Adrenal gland (tissue), 12 donors: ENCODE measurements around the gene ZC3H7A. TPM values are rescaled to one million over a fixed set of nuclear protein-coding genes. Genes with fewer than 3 reads are reported as not detected.

ENCODE experiments used
- DNase-seq, 7 donors: peaks; one replicate each; pipeline ENCODE4 v3.0.0-alpha.2; 2019 to 2020
- H3K27ac ChIP-seq, 5 donors: fragments of 200-600 bp; sonication (generic) in 4 of 5; 1 replicate in 3 of 5; 2 replicates in 2 of 5; pipeline versions ENCODE4 v1.5.1 to v1.8.0; 2016 to 2020; ENCODE audit warnings: mild to moderate bottlenecking in 1 of 5
- H3K27me3 ChIP-seq: fragments of 200-600 bp; 2 replicates; pipeline ENCODE4 v1.8.0; 2021
- H3K36me3 ChIP-seq, 2 donors: fragments of 200-600 bp; replicated peaks in 1 of 2; 1 replicate in 1 of 2; 2 replicates in 1 of 2; pipeline versions ENCODE4 v1.5.1 to v1.8.0; 2018 to 2022
- H3K4me1 ChIP-seq, 2 donors: fragments of 200-600 bp; replicated peaks in 1 of 2; 1 replicate in 1 of 2; 2 replicates in 1 of 2; pipeline versions ENCODE4 v1.5.1 to v1.8.0; 2018 to 2021
- H3K4me3 ChIP-seq, 4 donors: fragments of 200-600 bp; sonication (generic) in 3 of 4; one replicate each; pipeline ENCODE4 v1.5.1; 2016 to 2018
- H3K9me3 ChIP-seq, 3 donors: fragments of 200-600 bp; sonication (generic) in 1 of 3; replicated peaks in 1 of 3; 1 replicate in 2 of 3; 2 replicates in 1 of 3; pipeline versions ENCODE4 v1.5.1 to v1.8.0; 2016 to 2021
- CTCF ChIP-seq, 6 experiments: fragments of 450-650 bp in 4 of 6; fragments of 200-600 bp in 2 of 6; sonication (generic) in 1 of 6; IDR thresholded peaks; 1 replicate in 5 of 6; 2 replicates in 1 of 6; pipeline versions ENCODE4 v1.5.1 to v1.8.0; 2016 to 2021; ENCODE audit warnings: antibody characterized with exemption in 6 of 6, mild to moderate bottlenecking in 2 of 6, moderate library complexity in 1 of 6
- POLR2A ChIP-seq, 2 donors: fragments of 450-650 bp; IDR thresholded peaks; one replicate each; pipeline ENCODE4 v1.6.1; 2017; ENCODE audit warnings: antibody characterized with exemption in 2 of 2, mild to moderate bottlenecking in 2 of 2, moderate library complexity in 1 of 2
- WGBS, 4 donors: extraction: QIAGEN DNeasy Blood & Tissue Kit in 2 of 4; methylation state at CpG; one replicate each; pipeline versions ENCODE4 v1.1.5 to v1.1.7; 2013 to 2017; 5-methylcytosine and 5-hydroxymethylcytosine counted together
- intact Hi-C, 2 donors: fragments of 100-400 bp; cut with DNase I; formaldehyde crosslinking; loops; one replicate each; pipeline versions ENCODE4 v1.14.1 to v1.15.0; 2022 to 2023
- polyA plus RNA-seq, 3 donors: library from polyadenylated mRNA; stranded (reverse); fragments of 200-250 nt in 2 of 3; fragments of 350-450 nt in 1 of 3; fragmentation: Illumina TruSeq in 1 of 3; extraction: RNeasy Lipid Tissue Mini Kit (QIAGEN cat#74804) in 1 of 3; gene quantifications; one replicate each; pipeline ENCODE4 v1.2.3, GENCODE V29; 2013 to 2014
- total RNA-seq, 9 donors: library from RNA; depleted of rRNA in 4 of 9; stranded (reverse); fragments of >200 nt in 4 of 9; fragments of 120-200 nt in 1 of 9; fragmentation: NEBNext Ultra II Directional in 1 of 9; extraction: Animal tissue kit (Norgen Biotek cat#: 25700) in 1 of 9; gene quantifications; one replicate each; pipeline versions ENCODE4 v1.1.0 to v1.2.4, GENCODE V29; 2013 to 2023
- donor health status: healthy with polysubstance abuse.
- donor health status: Bipolar disorder and iron deficiency.
- donor health status: DM: yes; HTN: yes; CAD: no.
- donor health status: DM: no; HTN: no; CAD: no.
- donor health status: DM: no; HTN: no; CAD: no.
- donor health status: DM: yes; HTN: yes; CAD: no.

Gene ZC3H7A
- total and polyA plus RNA-seq, 12 donors, result 31.1 to 83.9 (median 43.0) TPM

DNA sequence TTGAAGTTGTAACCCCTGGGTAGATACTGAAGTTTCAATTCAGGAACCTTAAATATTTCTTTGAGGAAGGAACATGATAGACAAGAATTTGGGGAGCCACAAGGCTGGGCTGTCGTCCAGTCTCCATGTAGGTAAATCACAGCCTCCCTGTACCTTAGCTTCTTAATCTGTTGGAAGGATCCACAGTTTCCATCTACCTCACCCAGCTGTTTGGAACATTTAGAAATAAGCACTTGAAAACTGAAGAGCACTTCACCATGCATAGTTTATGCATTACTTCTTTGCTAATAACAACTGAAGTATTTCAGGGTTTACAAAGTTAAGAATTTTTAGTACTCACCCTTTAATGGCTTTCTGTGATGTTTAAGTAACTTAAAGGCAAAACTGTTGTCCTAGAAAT is 71.6 kb downstream of the ZC3H7A start:
- DNase-seq, result no peak
- TF ChIP-seq POLR2A (IDR thresholded peaks at IDR 0.05) (no peak), CTCF (IDR thresholded peaks at IDR 0.05) (no peak)
- Histone ChIP-seq H3K36me3 (peaks cover 0 to 60% of the 10 kb centered on the region in 2 donors), H3K4me1 (peaks cover 0 to 8% of the 10 kb centered on the region in 2 donors), H3K27me3 (no peaks in the 10 kb centered on the region), H3K4me3 (no peak overlapping the region), H3K27ac (no peak overlapping the region), H3K9me3 (no peaks in the 10 kb centered on the region)
- WGBS, 4 donors, result 91 to 100% (median 95%) methylated on average over 1 of the region's 1 CpG
- intact Hi-C loops, result no loop called here

GRCh38 chr16:11722468-11722808 is 74.6 kb downstream of the ZC3H7A start:
- H3K27ac ChIP-seq, result no peak overlapping the region
- H3K4me1 ChIP-seq, result no peaks in the 10 kb centered on the region
- H3K27me3 ChIP-seq, result no peaks in the 10 kb centered on the region
- no peak for DNase-seq
- intact Hi-C loops, result no loop called here
- H3K9me3 ChIP-seq, result no peaks in the 10 kb centered on the region
- no peak for TF ChIP-seq CTCF (IDR thresholded peaks at IDR 0.05)
- TF ChIP-seq POLR2A (IDR thresholded peaks at IDR 0.05), result no peak
- H3K4me3 ChIP-seq, result no peak overlapping the region
- whole genome bisulfite sequencing, 4 donors, result 86 to 91% (median 89%) methylated on average over 3 of the region's 3 CpGs
- peaks cover 0 to 42% of the 10 kb centered on the region in 2 donors for H3K36me3 ChIP-seq

GRCh38 chr16:11721781-11722467 is 75.1 kb downstream of the ZC3H7A start:
- whole genome bisulfite sequencing, 4 donors, result 88 to 92% (median 91%) methylated on average over 4 of the region's 4 CpGs
- no peak for DNase-seq
- Histone ChIP-seq H3K9me3 (no peaks in the 10 kb centered on the region), H3K4me1 (no peaks in the 10 kb centered on the region), H3K4me3 (no peak overlapping the region), H3K27ac (no peak overlapping the region), H3K27me3 (no peaks in the 10 kb centered on the region), H3K36me3 (peaks cover 0 to 42% of the 10 kb centered on the region in 2 donors)
- intact Hi-C loops, result no loop called here
- TF ChIP-seq CTCF (IDR thresholded peaks at IDR 0.05), result no peak
- no peak for TF ChIP-seq POLR2A (IDR thresholded peaks at IDR 0.05)

DNA sequence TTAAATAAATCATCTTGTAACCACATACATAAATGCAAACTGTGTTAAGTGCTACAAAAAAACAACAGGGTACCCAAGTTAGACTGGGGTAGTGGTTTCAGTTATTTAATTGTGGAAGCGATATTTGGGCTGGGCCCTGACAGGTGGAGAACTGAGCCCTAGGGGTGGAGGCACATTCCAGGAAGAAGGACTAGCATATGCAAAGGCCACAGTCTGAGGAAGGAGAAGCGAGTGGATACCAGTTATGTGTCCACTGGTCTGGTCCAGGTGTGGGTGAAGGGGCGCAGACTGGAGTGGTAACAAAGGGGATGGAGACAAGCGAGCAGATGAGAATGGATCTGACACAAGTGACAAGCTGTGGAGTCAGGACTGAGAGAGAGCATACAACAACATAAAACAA is 77.3 kb downstream of the ZC3H7A start:
- Histone ChIP-seq H3K27me3 (no peaks in the 10 kb centered on the region), H3K4me3 (no peak overlapping the region), H3K27ac (no peak overlapping the region), H3K36me3 (peaks cover 0 to 27% of the 10 kb centered on the region in 2 donors), H3K9me3 (no peaks in the 10 kb centered on the region), H3K4me1 (no peaks in the 10 kb centered on the region)
- TF ChIP-seq POLR2A (IDR thresholded peaks at IDR 0.05) (no peak), CTCF (IDR thresholded peaks at IDR 0.05) (no peak)
- intact Hi-C loops, result loop anchor here (5.0 to 10.0 kb wide), 3 partner anchors 75 to 322 kb away; no protein-coding TSS in a partner anchor
- WGBS, 4 donors, result 96 to 97% (median 97%) methylated on average over 4 of the region's 4 CpGs
- DNase-seq, result no peak
